Hematopoietic multipotent progenitor cell treated with erythropoietin and hydrocortisone succinate and interleukin-3 and kit ligand, for 8 days (in vitro differentiated cells): ENCODE measurements around the gene EVC.

Experiments used
- DNase-seq: peaks from one replicate; pipeline ENCODE4 v3.0.0-alpha.2; 2015

Gene EVC

DNA sequence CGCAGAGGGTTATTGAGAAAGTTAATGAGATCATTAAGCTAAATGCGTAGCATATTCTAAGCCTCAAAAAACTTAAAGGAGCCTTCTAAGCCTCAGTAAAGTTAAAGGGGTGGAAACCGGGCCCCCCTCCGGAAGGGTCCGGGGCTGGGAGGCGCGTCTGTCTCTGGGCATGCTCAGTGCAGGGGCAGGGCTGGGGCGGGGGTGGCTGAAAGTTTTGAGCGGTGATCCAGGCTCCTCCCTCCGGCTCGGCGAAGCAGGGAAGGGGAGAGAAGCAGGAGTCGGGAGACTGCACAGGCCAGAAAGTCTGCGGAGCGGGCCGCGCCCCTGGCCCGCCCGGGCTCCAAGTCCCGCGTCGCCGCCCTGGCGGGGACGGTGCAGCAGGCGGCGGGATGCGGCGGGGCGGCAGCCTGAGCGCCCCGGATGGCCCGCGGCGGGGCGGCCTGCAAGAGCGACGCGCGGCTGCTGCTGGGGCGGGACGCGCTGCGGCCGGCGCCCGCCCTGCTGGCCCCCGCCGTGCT lies at the start of gene EVC:
Gene EVC, plus strand, starts transcription at position 241 of the 518 bp plus-strand sequence. Its CDS starts 180 bp downstream, at position 421.
- DNase-seq = peak; percentile 6

DNA sequence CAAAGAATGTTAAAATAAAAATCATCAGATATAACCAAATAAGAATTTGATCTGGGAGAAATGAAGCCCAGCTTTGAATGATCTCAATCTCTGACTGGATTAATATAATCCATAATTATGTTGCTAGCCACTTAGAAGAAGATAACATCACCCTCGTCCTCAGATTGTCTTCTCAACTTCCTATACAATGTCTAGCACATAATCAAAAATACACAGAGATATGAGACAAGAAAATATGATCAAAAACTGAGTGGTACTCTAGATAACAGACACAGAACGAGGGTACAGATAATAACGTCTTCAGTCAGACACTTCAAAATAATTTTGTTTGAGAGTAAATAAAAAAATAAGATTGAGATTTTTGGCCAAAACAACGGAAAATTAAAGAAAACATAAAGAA lies 49.8 kb upstream of the EVC start:
- no peak for DNase-seq

DNA sequence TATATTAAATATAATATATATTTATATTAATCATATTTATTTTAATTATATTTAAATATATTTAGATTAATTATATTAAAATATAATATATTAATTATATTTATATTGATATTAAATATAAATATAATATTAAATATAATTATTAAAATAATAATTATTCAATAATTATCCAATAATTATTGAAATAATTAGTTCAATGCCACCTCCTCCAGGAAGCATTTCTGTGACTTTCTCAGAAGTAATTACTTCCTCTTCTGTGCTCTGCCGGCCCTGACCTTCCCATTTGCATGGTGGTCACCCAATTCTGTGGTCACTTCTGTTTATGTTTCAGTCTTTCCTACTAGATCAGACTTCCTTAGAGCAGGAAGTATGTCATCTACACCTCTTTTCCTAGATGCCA lies 48.4 kb upstream of the EVC start:
- no peak for DNase-seq

DNA sequence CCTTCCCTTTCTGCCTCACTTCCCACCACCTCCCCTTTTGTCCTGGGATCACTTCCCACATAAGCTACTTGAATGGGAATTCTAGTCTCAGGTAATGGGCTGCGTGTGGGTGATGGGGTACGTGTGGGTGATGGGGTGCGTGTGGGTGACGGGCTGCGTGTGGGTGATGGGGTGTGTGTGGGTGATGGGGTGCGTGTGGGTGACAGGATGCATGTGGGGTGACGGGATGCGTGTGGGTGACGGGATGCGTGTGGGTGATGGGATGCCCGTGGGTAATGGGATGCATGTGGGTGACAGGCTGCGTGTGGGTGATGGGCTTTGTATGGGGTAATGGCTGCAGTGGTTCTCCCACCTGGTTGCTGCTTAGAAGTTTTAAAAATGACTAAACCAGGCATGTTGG lies 46.2 kb upstream of the EVC start:
- DNase-seq = no peak

DNA sequence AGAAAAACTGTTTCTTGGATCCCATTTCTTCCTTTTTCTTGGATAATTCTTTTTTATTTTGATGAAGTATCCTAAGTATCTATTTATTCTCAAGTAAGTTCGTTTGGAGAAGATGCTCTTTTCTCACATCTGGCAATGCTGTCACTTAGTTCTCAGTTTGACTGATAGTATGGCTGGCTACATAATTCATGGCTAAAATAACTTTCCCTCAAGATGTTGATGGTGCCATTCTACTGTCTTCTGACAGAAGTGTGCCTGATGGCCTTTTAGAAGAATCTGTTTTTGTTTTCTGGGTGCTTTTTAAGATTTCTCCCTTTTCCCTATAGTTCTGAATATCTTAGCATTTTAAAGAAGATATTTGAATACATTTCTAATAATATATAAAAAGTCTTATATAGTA lies 44.3 kb upstream of the EVC start:
- DNase-seq = no peak

DNA sequence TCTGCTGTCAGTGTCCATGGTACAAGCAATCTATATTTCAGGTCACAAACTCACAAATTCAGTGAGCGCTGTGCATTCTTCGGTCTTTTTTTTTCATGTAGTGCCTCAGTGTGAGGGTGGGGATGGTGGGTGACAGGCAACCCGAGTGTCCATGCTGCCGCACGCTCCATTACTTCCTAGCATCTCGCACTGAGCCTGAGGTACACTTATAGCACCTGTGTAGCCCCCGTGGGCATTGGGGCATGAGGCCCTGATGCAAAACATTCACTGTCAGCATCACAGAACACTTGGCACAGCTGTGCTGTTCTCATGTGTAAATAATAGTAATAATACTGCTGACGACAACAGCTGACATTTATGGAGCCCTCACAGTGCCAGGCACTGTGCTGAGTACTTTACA lies 34.2 kb upstream of the EVC start:
- no peak for DNase-seq

DNA sequence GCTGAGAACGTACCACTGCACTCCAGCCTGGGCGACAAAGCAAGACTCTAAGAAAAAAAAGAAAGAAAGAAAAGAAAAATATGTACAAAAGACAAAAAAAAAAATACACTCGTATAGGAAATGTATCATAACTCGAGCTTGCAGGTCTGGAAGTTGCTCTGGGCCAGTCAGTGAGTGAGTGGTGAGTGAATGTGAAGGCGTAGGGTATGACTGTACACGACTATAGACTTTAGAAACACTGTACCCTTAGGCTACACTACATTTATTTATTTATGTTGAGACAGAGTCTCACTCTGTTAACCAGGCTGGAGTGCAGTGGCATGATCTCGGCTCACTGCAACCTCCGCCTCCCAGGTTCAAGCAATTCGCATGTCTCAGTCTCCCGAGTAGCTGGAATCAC lies 32.0 kb upstream of the EVC start:
- no peak for DNase-seq

DNA sequence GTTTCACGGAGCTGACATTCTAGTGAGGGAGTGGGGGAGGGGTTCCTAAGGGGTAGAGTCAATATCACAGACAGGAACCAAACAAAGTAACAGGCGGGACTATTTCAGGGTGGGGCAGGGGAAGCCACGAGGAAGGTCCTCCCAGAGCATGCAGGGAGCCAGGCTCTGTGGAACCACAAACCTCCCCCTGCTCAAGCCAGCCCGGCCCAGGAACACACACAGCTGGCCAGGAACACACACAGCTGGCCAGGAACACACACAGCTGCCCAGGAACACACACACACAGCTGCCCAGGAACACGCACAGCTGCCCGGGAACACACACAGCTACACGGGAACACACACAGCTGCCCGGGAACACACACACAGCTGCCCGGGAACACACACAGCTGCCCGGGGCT lies 27.4 kb upstream of the EVC start:
- no peak for DNase-seq

DNA sequence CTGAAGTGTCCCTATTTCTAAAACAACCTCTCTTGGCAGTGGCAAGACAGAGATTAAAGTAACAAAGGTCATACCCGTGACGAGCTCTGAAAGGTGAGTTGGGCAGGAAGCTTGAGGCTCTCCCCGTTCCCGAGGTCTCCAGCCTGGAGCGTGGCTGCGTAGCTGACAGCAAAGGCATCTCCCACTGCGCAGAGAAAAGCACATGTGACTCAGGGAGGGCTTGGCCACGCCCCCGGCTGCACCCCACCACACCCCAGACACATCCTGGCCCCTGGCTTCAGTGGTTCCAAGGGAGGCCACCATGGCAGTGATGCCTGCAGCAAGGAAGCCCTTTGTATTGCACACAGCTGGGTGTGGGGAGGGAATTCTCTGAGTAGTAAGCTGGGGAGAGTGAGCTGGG lies 25.7 kb upstream of the EVC start:
- DNase-seq = no peak

DNA sequence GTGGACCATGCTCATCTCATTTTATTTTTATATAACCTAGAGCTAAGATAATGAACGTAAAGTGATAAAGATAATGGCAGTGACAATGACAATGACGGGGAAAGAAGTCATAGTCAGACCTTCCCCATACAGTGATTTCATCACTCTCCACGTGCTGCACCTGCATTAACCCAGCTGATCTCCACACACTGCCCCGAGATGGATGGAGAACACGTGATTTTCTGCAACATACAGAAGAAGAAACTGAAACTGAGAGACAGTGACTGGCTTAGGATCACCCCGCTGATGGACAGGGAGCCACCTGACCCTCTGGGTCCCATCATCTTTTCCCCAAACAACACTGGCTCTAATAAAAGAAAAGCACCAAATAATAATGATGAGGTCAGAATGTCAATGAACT lies 24.7 kb upstream of the EVC start:
- no peak for DNase-seq

DNA sequence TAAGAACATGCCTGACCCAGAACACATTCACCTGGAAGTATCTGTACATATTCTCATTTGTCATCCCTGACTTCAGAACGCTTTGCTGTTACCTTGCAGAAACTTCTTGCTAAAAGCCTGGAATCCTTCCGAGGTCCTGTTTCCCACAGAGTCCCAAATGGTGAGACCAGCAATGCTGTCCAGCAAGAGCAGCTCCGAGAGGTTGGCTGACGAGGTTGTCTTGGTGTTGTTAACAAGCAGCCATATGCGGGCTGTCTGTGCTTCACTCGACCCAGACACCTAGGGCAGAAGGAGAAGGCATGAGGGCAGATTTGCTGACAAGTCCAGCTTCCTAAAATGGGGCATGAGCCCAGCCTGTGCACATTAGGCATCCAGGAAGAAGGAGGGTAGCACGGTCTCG lies 21.9 kb upstream of the EVC start:
- DNase-seq = no peak

DNA sequence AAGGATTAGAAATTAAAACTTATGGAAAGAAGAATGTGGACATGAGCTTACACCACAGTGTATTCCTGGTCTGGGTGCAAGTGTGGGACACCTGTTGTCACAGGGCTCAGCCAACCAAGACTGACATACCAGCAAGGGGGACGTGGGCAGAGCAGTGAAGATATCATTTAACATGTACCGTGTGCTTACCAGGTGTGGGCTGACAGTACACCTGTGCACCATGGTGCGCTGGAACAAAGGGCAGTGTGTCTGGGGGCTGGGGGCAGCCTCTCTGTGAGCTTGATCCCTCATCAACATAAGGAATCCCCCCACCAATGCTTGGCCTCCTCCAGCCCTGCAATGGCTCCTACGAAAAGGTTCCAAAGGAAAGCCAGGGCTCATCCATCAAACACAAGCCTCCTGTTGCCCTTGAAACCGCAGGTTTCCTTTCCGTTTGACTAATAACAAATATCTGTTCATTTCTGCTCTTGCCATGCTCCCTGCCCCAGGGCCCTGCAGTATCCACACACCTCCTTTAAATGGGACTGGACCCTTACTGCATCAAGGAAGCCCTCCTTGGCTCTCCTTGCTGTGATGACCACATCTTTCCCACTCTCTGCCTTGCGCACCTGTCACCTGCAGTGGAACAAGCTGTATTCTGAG lies 19.4 kb upstream of the EVC start:
- DNase-seq = no peak

DNA sequence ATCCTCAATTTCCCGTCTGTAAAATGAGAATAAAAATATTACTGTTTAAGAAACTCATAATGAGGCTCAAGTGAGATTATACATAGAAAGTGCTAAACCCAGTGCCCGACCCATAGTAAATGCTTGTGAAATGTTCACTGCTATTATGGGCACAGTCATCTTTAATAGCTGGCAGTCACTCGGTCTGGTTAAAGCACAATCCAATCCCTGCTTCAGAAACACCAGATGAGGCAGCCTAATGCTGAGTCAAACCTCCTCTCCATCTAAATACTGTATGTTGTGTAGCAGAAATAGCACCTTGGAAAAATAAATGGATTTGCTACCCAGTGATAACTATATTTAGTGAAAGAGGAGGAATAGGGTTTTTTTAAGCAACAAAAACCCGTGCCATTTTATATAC lies 17.1 kb upstream of the EVC start:
- DNase-seq = no peak

DNA sequence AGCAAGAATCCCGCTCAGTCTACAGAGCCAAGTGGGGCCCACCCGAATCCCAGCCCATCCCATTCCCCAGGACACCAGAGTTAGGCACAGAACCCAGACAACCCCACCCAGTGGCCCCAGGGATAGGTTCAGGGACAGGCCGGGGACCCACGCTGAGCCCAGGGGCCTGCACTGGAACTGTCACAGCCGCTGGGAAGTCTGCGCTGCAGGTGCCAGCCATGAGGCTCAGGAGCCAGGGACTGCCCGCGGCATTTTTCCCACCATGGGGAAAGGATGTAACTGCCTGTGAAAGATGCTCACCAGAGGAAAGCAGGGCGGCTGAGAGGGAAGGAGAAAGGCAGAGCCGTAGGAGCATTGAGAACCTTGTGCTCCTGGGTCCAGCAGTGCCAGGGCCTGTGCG lies 14.7 kb upstream of the EVC start:
- DNase-seq = no peak

DNA sequence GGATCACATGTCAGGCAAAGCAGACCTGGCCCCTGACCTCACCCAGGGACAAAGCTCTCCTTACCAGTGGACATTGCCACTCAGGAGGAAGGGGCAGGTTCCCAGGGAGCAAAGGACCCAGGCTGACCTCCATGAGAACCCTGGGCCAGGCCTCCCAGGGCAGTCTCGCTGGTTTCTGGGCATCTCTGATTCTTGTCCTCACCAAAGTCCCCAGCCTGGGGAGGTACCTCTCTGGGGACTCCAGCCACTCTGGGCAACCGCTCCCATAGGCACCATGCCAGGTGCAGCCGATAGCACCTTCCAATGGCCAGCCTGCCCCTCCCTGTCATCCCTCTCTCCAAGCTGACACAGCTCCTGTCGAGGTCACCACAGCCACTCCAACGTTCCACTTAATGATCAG lies 10.5 kb upstream of the EVC start:
- no peak for DNase-seq

DNA sequence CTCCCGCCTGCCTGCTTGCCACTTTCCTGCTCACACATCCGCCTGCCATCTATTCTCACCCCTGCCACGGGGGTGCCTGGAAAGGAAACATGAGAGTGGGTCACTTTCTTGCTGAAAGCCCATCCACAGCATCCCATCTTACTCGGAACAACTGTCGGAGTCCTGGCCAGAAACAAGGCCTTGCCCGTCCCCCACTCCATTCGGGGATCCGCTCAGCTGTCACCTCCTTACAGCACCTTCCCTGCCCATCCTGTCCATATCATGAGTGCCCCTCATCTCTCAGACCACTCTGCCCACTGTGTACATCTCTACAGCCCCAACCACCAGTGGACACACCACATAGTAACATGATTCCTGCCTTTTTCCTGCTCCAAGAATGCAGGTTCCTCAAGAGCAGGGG lies 9.0 kb upstream of the EVC start:
- no peak for DNase-seq

DNA sequence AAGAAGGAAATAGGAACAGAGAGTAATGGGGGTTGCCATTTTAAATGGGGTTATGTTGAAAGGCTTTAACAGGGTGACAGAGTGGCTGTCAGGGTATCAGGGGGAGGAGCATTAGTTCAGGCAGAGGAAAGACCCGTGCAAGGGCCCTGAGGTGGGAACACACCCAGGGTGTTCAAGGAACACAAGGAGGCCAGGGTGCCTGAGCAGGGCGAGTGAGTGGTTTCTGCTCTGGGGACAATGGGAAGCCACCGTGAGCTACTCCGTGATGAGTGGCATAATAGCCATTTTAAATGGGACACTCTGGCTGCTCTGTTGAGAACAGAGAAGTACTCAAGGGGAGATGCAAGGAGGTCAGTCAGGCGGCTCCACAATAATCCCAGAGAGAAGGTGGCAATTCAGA lies 7.2 kb upstream of the EVC start:
- no peak for DNase-seq

DNA sequence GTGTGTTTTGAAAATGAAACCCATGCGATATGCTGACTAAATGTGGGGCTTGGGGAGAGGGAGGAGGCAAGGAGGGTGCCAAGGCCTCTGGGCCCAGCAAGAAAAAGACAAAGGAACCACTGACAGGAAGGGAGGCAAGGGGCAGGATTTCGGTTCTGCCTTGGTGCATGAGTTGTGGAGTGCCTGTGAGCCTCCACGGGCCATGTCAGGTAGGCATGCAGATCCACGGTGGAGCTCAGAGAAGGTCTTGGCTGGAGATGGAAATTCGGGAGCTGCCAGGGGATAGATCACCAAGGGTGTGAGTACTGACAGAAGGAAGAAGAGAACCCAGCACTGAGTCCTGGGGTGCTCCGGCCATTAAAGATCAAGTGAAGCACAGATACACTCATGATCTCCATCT lies 6.7 kb upstream of the EVC start:
- no peak for DNase-seq

DNA sequence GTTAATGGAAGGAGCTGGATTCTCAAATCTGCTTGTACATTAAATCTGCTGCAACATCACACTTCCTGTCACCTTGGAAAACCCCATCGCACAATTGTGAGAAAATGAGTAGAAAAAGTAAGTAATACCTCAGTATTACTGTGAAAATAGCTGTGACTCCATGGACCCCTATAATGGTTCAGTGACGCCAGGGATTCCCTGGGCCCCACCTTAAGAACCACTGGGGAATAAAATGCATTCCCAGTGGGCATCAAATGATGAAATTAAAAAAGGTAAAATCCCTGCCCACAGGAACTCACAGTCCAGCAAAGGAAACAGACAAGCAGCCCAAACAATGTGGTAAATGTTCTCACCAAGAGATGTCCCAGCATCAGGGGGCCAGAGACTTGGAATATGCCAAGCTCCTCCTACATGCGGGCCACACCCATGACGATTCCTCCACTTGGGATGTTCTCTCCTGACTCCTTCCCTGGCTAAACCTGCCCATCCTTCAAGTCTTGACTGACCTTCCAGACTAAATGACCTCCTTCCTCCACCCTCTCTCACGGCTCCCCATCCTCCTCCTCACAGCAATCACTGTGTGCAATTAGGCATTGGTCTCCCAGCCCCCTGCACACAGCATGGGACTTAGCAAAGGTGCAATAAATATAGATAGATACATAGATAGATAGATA lies 5.2 kb upstream of the EVC start:
- DNase-seq = peak; percentile 30

DNA sequence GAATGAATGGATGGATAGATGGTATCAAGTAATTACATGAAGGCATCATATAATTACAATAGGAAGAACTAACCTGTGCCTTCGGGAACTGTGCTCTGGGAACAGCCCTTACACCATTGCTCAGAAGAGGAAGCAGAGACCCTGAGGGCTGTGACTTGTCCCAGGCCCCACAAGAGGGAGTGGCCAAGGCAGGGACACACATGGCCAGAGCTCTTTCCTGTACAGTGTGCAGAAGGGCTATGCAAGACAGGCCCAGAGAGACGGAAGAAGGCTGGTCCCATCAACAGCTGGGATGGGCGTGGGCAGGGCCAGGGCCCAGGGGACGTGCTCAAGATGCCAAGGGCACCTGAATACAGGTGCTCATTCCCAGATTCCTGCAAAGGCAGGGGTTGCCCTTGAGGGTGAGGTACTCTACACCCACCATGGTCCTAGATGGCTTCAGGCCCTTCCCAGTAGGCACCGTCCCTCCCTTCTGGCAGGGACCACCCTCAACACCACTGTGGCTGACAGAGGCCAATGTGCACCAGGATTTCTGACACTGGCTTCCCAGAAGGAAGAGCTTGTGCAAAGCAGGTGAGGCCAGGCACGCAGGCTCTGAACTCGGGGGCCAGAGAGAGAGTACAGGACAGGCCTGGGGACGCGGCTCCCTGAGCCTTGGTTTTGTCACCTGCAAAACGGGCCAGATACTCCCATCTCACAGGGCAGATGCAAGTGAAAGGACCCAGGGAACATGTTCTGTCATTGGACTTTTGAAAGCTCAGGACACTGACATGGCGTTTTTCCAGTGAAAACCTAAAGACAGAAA lies 4.3 kb upstream of the EVC start:
- DNase-seq = no peak

DNA sequence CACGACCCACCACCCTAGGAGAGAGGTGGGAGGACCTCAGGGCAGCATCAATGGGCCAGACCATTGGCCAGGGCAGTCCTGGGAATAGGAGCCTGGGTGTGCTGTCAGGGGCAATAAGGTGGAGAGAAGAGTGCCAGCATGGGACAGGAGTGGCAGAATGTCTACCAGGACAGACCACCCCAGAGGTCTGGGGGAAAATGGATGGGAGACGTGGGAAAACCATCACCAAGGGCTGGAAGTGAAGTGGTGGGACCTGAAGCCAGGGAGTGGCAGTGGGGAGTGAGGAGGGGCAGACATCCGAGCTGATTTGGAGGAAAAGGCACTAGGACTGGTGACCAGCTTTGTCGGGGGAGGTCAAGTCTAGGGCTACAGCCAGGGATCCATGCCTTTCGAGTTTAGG lies 3.6 kb upstream of the EVC start:
- no peak for DNase-seq

DNA sequence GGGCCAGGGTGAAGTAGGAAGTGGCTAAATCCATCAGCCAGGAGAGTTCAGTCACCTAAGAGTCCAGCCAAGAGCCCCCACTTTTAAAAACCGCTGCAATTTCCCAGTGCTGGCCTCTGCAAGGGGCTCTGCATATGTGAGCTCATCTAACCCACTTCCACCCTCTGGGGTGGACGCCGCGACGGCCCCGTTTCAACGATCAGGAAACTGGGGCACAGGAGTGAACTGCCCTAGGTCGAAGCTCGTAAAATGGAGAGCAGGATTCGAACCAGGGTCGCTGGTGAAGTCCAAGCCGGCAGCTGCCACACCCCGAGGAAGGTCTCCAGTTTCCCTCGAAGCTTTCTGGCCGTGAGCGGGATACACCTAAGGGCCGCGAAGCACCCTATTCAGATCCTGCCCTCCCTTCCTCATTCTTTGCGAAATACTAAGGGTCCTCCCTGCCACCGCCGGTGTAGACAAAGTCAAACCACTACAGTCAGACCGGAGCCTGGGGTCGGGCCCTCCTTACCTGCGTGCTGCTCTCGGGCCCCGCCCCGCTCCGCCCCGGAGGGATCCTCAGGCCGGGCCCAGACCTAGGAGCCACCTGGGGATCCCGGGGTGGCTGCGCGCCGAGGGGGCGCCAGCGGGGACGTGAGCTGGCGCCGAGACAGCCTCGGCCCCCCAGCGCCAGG lies 3.1 kb upstream of the EVC start:
- DNase-seq = no peak

DNA sequence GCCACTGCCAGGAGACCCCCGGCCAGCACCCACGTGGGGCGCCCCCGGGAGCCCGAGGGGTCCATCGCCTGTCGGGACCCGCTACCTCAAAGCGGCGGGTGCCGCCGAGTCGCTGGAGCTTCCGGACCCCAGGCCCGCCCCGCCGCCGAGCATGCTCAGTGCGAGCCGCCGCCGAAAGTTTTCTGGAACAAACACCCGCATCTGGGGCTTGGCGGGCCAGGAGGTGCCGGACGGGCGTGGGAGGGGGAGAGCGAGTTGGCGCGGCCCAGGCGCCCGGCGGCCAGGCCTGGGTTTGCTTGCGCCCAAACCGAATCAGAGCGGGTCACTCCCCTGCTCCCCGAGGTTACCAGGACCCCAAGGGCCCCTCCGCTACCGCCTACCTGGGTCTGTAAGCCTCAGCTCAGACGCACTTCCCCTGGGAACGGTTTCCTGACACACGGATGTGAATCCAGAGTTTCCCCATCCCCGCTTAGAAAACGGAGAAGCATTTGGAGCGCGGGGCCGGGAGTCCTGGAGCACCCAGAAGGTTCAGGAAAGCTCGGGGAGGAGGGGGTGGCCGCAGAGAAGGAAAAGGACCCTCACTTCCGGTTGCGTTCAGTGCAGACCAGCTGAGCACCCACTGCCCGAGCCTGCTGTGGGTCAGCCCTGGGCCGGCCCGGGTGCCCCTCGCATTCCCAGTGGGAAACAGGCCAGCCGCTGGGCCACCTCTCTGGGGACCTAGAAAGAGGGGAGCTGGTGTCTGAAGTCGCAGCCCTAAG lies 2.4 kb upstream of the EVC start, which contains the start of gene EVC2:
Gene EVC2, minus strand, starts transcription at position 111 of the 758 bp plus-strand sequence. Its CDS starts 46 bp downstream, at position 65.
- no peak for DNase-seq
